ENCODE measurements around the gene PRM1.

Gene PRM1

DNA sequence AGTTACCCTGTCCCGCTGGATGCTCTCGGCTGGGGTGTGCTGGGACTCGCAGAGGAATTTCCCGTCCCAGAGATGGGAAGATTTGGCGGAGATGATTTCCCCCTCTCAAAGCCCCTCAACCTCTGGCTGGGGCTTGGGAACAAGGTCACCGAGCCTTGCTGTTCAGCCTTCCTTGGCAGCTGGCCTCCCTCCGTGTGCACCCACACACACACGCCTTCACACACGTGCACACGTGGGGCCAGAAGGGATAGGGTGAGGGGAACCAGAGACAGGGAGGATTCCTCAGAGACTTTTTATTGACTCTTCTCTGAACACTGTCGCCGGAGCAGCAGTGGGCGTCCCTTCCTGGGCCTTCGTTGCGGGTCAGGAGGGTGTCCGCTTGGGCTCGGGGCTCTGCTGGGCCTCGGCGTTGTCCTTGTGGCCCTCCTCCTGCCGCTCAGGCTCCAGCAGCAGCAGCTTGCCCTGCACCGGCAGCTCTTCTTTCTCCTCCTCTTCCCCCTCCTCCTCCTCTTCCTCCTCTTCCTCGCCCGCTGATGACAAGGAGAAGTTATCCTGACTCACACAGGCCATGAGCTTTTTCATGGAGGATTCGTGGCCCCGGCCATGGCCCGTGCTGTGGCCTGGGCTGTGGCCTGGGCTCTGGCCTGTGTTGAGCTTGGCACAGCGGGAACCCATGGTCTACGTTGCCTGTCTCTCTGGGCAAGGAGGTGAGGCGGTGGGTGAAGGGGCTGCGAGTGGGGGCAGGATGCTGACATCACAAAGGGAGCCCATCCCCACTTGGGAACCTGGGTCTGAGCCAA, 8.0 kb downstream of the PRM1 start, which contains the start of gene PRM3:
TSS of gene PRM3 (minus strand) at position 709 of the 800 bp plus-strand sequence. CDS start at position 675, 34 bp downstream.
- DNase-seq (ENCODE audit: low read depth), result no peak

DNA sequence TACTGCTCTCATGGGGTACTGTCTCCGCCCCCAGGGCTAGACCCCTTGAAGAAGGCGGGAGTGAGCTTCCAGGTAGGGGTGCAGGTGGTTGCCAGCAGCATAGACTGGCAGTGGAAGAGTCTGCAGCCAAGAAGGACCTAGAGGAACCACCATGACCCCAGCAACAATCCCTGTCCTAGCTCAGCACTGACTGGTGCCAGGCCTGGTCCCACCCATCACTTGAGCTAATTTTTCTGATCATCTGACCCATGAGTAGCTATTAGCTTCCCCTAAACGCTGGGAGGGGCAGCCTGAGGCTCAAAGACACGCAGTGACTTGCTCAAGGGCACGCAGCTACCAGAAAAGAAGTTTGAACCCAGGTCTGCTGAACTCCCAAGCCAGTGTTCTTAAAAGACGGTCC, 8.6 kb downstream of the PRM1 start:
- DNase-seq (ENCODE audit: low read depth), result no peak

DNA sequence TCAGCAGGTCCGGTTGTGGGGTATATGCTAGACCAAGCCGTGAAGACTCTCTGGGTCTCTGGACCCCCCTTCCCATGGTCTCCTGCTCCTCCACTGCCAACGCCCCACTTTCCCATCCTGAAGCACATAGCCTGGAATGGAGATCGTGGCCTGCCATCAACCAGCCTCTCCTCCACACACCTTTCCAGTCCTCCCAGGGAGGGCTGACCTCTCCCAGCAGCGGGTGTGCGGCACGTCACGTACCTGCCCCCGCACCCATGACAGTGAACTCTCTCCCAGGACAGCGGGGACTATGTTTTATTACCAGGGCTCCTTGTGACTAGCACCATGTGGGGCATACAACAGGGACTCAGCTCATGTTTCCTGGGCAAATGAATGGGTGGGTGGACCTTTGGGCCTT, 9.5 kb downstream of the PRM1 start:
- no peak for DNase-seq (ENCODE audit: low read depth)

- no peak for DNase-seq (ENCODE audit: low read depth)
These were observed 10.4 kb downstream of the PRM1 start for GRCh38 chr16:11270602-11271162.

GRCh38 chr16:11268921-11269375, 12.2 kb downstream of the PRM1 start, which contains the start of gene TNP2:
Gene TNP2 (minus strand): TSS chr16:11269325. CDS start chr16:11269262, 63 bp downstream.
- DNase-seq (ENCODE audit: low read depth), result no peak

DNA sequence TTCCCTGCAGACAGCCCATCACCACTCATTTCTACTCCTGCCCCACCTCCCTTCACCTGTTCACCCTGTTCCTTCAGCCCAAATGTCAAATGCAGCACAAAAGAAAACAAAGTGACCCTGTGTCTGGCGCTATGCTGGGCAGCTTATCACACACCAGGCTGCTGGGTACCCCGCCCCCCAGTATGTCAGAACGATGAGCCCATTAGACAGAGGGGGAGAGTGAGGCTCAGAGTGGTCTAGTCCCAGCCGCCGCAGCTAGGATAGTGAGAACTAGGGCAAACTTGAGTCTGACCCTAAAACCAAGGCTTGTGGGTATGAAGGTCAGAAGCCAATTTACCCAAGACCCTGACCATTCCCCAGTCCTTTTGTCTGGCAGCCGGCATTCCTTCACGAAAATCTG, 16.0 kb downstream of the PRM1 start:
- no peak for DNase-seq (ENCODE audit: low read depth)

DNA sequence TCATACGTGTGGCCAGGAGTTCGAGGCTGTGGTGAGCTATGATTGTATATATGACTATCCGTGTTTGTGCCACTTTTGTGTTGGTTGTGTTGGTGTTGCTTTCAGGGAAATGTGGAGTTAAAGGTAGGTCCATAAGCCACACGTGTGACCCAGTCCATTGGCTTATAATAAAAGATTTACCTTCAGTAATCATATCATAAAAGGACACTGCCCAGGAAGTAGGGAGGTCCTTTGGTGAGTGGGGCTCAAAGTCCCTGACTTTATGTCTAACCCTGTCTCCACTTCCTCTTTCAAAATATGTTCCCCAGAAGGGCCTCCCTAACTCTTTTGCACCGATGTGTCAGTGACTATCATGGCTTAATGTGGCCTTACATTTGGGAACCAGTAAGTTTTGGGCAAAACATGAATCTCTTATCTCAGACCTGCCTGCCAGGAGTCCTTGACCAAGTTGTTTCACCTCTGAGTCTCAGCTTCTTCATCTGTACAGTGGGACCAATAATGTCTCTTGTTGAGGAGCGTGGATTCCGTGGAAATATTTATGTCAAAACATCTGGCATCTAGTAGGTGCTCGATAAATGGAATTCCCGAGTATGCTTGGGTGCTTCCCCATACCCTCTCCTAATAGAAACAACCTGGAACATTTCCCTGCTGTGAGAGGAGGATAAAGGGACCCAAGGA, 16.8 kb downstream of the PRM1 start:
- DNase-seq (ENCODE audit: low read depth), result no peak

GRCh38 chr16:11263737-11264136, 17.4 kb downstream of the PRM1 start:
- no peak for DNase-seq (ENCODE audit: low read depth)

DNA sequence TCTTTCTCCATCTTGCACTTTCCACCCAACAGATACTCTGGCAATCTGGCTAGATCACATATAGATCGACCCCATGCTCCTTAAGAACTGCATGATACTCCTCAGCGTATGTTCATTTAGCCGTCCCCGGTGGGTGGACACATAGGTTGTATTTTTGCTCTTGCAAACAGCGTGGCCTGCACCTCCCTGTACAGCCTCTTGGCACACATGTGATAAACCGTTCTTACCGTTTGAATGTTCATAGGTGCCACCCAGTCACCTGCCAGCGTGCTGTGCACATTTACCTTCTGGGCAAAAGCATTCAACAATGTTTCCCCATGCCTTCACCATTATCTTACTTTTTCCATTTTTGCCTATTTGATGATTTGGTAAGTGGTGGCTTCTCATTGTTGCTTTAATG, 18.2 kb downstream of the PRM1 start:
- DNase-seq (ENCODE audit: low read depth), result no peak

- DNase-seq (ENCODE audit: low read depth), result no peak
These were observed 20.5 kb downstream of the PRM1 start for GRCh38 chr16:11260596-11260966.

- no peak for DNase-seq (ENCODE audit: low read depth)
These were observed 21.2 kb downstream of the PRM1 start for GRCh38 chr16:11259655-11260595.

DNA sequence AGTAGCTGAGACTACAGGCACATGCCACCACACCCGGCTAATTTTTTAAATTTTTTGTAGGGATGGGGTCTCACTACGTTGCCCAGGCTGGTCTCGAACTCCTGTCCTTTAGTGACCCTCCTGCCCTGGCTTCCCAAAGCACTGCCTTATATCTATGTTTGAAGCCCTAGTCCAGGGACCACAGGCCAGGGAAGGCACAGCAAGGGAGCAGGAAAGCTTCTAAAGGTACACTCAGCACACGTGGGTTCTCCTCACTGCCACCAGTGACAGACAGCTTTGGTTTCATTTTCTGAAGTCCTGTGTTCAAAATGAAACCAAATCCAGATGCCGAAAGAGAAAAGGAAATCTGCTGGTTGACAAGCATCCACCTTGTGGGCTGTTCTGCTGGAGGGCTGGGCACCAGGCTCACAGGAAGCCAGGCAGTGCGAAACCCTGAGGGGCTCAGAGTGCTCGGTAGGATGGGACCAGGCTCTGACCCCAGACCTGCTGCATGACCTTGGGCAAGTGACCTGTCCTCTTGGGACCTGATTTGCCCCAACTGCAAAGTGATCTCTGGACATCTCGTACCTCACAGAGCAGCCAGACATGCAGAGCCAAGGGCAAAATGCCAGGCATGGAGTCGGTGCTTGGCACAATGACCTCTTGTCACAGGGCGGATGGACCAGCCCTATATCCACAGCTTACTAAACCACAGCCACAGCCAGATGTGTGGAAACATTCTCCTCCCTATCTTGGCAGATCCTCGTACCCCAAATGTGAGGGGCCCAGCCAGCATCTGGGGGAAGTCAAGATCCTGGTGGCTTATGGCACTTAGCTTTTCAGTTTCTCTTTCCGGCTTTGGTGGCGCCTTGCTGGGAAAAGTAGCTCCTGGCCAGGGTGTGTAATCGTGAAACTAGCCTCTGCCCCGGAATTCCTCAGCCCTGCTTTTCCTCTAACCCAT, 22.3 kb downstream of the PRM1 start:
- DNase-seq (ENCODE audit: low read depth), result no peak

DNA sequence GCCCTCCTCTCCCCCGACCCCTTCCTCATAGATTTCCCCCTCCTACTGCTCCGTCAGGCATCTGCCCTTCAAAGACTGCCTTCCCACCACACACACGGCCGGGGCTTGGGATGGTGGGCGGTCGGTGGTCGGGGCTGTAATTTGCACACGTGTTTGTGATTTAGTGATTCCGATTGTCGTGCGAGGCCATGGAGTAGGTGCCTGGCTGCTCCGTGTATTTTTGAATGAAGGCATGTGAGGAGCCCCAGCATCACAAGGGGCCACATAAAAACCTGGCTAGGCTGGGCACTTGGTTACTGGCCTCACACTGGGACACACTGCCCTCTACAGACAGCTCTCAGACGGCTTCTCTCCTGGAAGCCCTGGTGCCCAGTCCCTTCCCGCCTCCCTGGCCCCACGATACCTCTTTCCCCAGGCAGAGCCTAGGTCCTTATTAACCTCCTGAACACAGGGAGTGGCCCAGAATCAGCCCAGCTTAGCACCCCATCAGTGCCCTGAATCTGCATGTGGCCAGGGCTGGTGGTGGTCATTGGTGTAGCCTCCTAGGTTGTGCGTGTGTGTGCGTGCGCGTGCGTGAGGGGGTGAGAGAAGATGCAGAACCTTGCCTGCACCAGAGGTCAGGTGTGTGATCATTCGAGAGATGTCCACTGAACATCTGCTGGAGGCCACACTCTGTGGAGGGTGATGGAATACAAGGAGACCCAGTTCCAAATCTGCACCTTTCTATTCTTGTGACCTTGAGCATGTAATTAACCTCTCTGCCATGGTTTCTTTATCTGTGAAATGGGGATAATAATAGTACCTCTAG, 23.8 kb downstream of the PRM1 start:
- no peak for DNase-seq (ENCODE audit: low read depth)

- DNase-seq (ENCODE audit: low read depth), result no peak
These were observed 24.4 kb downstream of the PRM1 start for GRCh38 chr16:11256661-11257130.

DNA sequence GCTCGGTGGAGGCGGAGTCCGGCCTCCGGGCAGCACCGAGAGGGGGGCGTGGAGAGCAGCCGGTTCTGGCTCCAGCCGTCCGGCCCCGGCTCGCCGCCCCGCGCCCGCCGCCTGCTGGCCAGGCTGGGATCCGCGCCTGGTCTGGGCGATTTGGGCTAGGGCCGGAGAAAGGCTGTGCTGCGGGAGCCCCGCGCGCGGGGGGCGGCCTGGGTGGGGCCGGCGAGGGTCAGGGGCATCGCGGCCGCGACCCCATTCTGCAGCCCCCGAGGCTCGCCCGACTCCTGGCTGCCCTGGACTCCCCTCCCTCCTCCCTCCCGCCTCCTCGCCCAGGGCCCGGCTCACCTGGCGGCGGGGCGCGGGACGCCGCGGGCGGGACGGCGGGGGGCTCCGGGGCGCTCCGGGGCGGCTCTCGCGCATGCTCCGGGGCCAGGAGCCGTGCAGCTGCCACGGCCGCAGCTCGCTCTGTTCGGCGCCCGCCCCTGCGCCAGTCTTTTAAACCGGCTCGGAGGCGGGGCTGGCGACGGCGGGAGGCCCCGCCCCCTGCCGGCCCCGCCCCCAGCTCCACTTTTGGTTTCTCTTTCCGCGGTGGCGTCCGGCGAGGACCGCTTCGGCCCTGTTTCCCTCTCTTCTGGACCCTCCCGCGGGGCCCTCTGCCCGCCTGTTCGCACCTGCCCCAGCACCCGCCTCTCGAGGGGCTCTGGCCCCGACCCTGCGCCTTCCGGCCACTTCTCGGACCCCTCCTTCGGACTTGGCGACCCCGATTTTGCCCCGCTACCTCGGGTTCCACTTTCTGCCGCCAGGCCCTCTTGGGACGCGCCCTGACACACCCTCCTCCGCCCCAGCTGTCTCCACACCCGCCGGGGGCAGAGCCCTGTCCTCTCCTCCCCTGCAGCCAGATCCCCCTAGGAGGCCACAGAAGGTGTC, 25.1 kb downstream of the PRM1 start, which contains the start of gene SOCS1:
TSS of gene SOCS1 (minus strand) at position 468 of the 924 bp plus-strand sequence. CDS start 726 bp downstream, outside the sequence.
- DNase-seq (ENCODE audit: low read depth), result peak; percentile 66

GRCh38 chr16:11254913-11255736, 26.0 kb downstream of the PRM1 start:
- no peak for DNase-seq (ENCODE audit: low read depth)

Data from stimulated activated CD8-positive, alpha-beta memory T cell treated with anti-CD3 and anti-CD28 coated beads, Interleukin-7, amount 100 ng/mL, for 24 hours (primary cell).